IMR-90 (cell line): ENCODE results near the gene MOB3B. TPM values are rescaled to one million over a fixed set of nuclear protein-coding genes. Genes with fewer than 3 reads are reported as not detected.

Experiments used
- ATAC-seq: fragments of 200-7000 bp; cut with Tn5 transposase; 2 replicates; pipeline ENCODE4 v1.9.1; 2020; ENCODE audit warnings: low read depth, mild to moderate bottlenecking, moderate library complexity
- BruUV-seq: library from RNA; stranded (reverse); fragments of 400-500 nt; replicated peaks from 2 replicates; lab custom pipeline; 2021; lab: Mats Ljungman, UMichigan
- CTCF ChIA-PET: fragments of 300-600 bp; formaldehyde crosslinking; extraction: SDS; loops from one replicate; lab custom pipeline; 2021; ENCODE audit warnings: antibody characterized with exemption; lab: Yijun Ruan, JAX
- POLR2A ChIA-PET: fragments of 300-600 bp; sonication (Branson Sonifier 250); formaldehyde crosslinking; loops from one replicate; lab custom pipeline; 2022; ENCODE audit warnings: antibody characterized with exemption; ENCODE audit not compliant: unreplicated experiment; lab: Charles Lee
- DNase-seq: peaks from one replicate; pipeline ENCODE4 v3.0.0; 2013
- H2AFZ ChIP-seq: replicated peaks from 2 replicates; pipeline ENCODE3; 2013; ENCODE audit warnings: low read length, mild to moderate bottlenecking; ENCODE audit not compliant: poor library complexity
- H2AK5ac ChIP-seq: 2 replicates; pipeline ENCODE4 v1.6.1; 2013; ENCODE audit warnings: low read depth, low read length, inconsistent platforms
- H2AK9ac ChIP-seq: replicated peaks from 2 replicates; pipeline ENCODE3; 2013; ENCODE audit warnings: mild to moderate bottlenecking, low read depth, low read length, moderate library complexity; ENCODE audit not compliant: poor library complexity
- H2BK120ac ChIP-seq: 2 replicates; pipeline ENCODE4 v1.6.1; 2013; ENCODE audit warnings: low read depth, low read length, inconsistent platforms
- H2BK15ac ChIP-seq: 3 replicates; pipeline ENCODE4 v1.6.1; 2013; ENCODE audit warnings: low read depth, low read length, inconsistent platforms
- H2BK20ac ChIP-seq: 2 replicates; pipeline ENCODE4 v1.6.1; 2013; ENCODE audit warnings: low read depth, mild to moderate bottlenecking, inconsistent platforms, low read length, moderate library complexity
- H2BK5ac ChIP-seq: 2 replicates; pipeline ENCODE4 v1.6.1; 2013; ENCODE audit warnings: mild to moderate bottlenecking, low read depth, low read length, inconsistent platforms; ENCODE audit not compliant: poor library complexity, severe bottlenecking
- H3K14ac ChIP-seq: replicated peaks from 2 replicates; pipeline ENCODE4 v1.6.1; 2013; ENCODE audit warnings: low read depth, low read length, inconsistent platforms
- H3K18ac ChIP-seq: 2 replicates; pipeline ENCODE4 v1.6.1; 2013; ENCODE audit warnings: low read depth, low read length, control low read depth
- H3K23ac ChIP-seq: 2 replicates; pipeline ENCODE4 v1.6.1; 2013; ENCODE audit warnings: low read depth, low read length, inconsistent platforms
- H3K27ac ChIP-seq: 2 replicates; pipeline ENCODE4 v1.5.1; 2013; ENCODE audit warnings: mild to moderate bottlenecking, control low read depth, low read length; ENCODE audit not compliant: insufficient read depth
- H3K27me3 ChIP-seq: 2 replicates; pipeline ENCODE4 v1.6.1; 2013; ENCODE audit warnings: low read length; ENCODE audit not compliant: control insufficient read depth, insufficient read depth
- H3K36me3 ChIP-seq: 2 replicates; pipeline ENCODE4 v1.6.1; 2013; ENCODE audit warnings: low read length, mixed read lengths; ENCODE audit not compliant: control insufficient read depth, insufficient read depth
- H3K4ac ChIP-seq: 2 replicates; pipeline ENCODE4 v1.6.1; 2013; ENCODE audit warnings: low read depth, low read length, inconsistent platforms
- H3K4me1 ChIP-seq: 2 replicates; pipeline ENCODE4 v1.6.1; 2013; ENCODE audit warnings: low read length, mixed read lengths; ENCODE audit not compliant: control insufficient read depth, insufficient read depth
- H3K4me2 ChIP-seq: 2 replicates; pipeline ENCODE4 v1.6.1; 2013; ENCODE audit warnings: low read depth, mild to moderate bottlenecking, control low read depth, low read length, moderate library complexity
- H3K4me3 ChIP-seq: 2 replicates; pipeline ENCODE4 v1.5.1; 2013; ENCODE audit warnings: low read depth, mild to moderate bottlenecking, control low read depth, low read length, moderate library complexity; ENCODE audit not compliant: insufficient read depth
- H3K56ac ChIP-seq: 2 replicates; pipeline ENCODE4 v1.6.1; 2013; ENCODE audit warnings: low read length, inconsistent platforms; ENCODE audit not compliant: insufficient read depth; ENCODE audit errors: extremely low read depth
- H3K79me1 ChIP-seq, 2 experiments: 2 replicates each; pipeline ENCODE4 v1.6.1; 2013; ENCODE audit warnings: low read length in 2 of 2, inconsistent platforms in 1 of 2, low read depth in 1 of 2
- H3K9ac ChIP-seq: 2 replicates; pipeline ENCODE4 v1.6.1; 2013; ENCODE audit warnings: low read depth, low read length, control low read depth
- H3K9me1 ChIP-seq: 2 replicates; pipeline ENCODE4 v1.6.1; 2013; ENCODE audit warnings: low read length, inconsistent platforms; ENCODE audit not compliant: insufficient read depth
- H3K9me3 ChIP-seq: 2 replicates; pipeline ENCODE4 v1.6.1; 2013; ENCODE audit warnings: low read length; ENCODE audit not compliant: control insufficient read depth, insufficient read depth
- H4K20me1 ChIP-seq: 2 replicates; pipeline ENCODE4 v1.6.1; 2013; ENCODE audit warnings: low read length, inconsistent platforms; ENCODE audit not compliant: insufficient read depth
- H4K5ac ChIP-seq: 2 replicates; pipeline ENCODE4 v1.6.1; 2013; ENCODE audit warnings: mild to moderate bottlenecking, low read depth, low read length, control low read depth
- H4K8ac ChIP-seq, 2 experiments: 2 replicates each; pipeline ENCODE4 v1.6.1; 2013; ENCODE audit warnings: low read depth in 2 of 2, low read length in 2 of 2, control low read depth in 1 of 2, inconsistent platforms in 1 of 2
- H4K91ac ChIP-seq: 2 replicates; pipeline ENCODE4 v1.6.1; 2013; ENCODE audit warnings: low read depth, low read length, inconsistent platforms; ENCODE audit not compliant: insufficient read depth
- CEBPB ChIP-seq: IDR thresholded peaks from 2 replicates; pipeline ENCODE4 v1.6.1; 2012; ENCODE audit warnings: low read depth, low read length, improper control_type of control experiment
- MAZ ChIP-seq: IDR thresholded peaks from 2 replicates; pipeline ENCODE4 v1.6.1; 2012; ENCODE audit warnings: low read depth, mild to moderate bottlenecking, low read length, improper control_type of control experiment, moderate library complexity, borderline replicate concordance
- MXI1 ChIP-seq: IDR thresholded peaks from 2 replicates; pipeline ENCODE4 v1.6.1; 2012; ENCODE audit warnings: low read depth, mild to moderate bottlenecking, low read length, moderate library complexity, borderline replicate concordance
- WGBS, 2 experiments: methylation state at CpG; one replicate each; pipeline versions ENCODE4 v1.1.5 to v1.1.7; 2013; ENCODE audit warnings: missing lambda C conversion rate in 2 of 2; ENCODE audit not compliant: insufficient read length in 1 of 2; ENCODE audit errors: extremely low coverage in 2 of 2; 5-methylcytosine and 5-hydroxymethylcytosine counted together
- dilution Hi-C: fragments of 300-500 bp; cut with HindIII; formaldehyde crosslinking; loops from one replicate; pipeline ENCODE4 v1.14.3; 2018; ENCODE audit warnings: low sequenced_read_pairs; ENCODE audit not compliant: unreplicated experiment
- in situ Hi-C: fragments of 300-500 bp; cut with MboI; formaldehyde crosslinking; loops from 3 replicates; pipeline ENCODE4 v1.14.3; 2019; ENCODE audit warnings: low sequenced_read_pairs, inconsistent platforms, mixed read lengths
- intact Hi-C: fragments of 100-400 bp; cut with micrococcal nuclease; formaldehyde crosslinking; loops from 2 replicates; pipeline ENCODE4 v1.10.0; 2022
- polyA plus RNA-seq, 3 experiments: library from polyadenylated mRNA; depleted of rRNA; stranded (reverse); fragments of >200 nt; gene quantifications; 2 replicates each; pipeline ENCODE4 v1.2.3, GENCODE V29; 2012; ENCODE audit warnings: low replicate concordance in 1 of 3
- total RNA-seq: library from RNA; depleted of rRNA; stranded (reverse); fragments of >200 nt; gene quantifications from 2 replicates; pipeline ENCODE4 v1.2.3, GENCODE V29; 2012

MOB3B gene
- total and polyA plus RNA-seq, 2 of the 4 experiments (the other 2 are of a cell fraction), result under 0.01 to 0.02 TPM

- no peak overlapping the region for H3K56ac ChIP-seq
- H2AK5ac ChIP-seq, result no peak overlapping the region
- H2BK5ac ChIP-seq, result peak overlapping the region; percentile 32
- ChIA-PET POLR2A (no interaction called here), CTCF (interaction anchor here (0.6 kb wide), 1 partner anchor 226 kb away, joined by 3 read pairs; no protein-coding TSS in a partner anchor)
- peak overlapping the region; percentile 26; the same call in 1 of the 2 replicates for H4K5ac ChIP-seq
- H3K27ac ChIP-seq, result peak overlapping the region; percentile 58
- peak overlapping the region; percentile 77 for H2AK9ac ChIP-seq
- H3K79me1 ChIP-seq, result peaks cover 3 to 8% of the 10 kb centered on the region in 2 experiments; a peak in 2 of 4 replicates
- no peak overlapping the region for H2BK120ac ChIP-seq
- no TSS peak for BruUV-seq
- no peak overlapping the region for H3K18ac ChIP-seq
- H3K4me1 ChIP-seq, result no peaks in the 10 kb centered on the region; the same call in 1 of the 2 replicates
- H4K20me1 ChIP-seq, result peaks cover 3% of the 10 kb centered on the region; the same call in 1 of the 2 replicates
- DNase-seq (no peak), ATAC-seq (no peak)
- in situ Hi-C loops (no loop called here), intact Hi-C loops (no loop called here), dilution Hi-C loops (no loop called here)
- H3K4me2 ChIP-seq, result peak overlapping the region; percentile 91
- H3K9me3 ChIP-seq, result no peaks in the 10 kb centered on the region
- H4K8ac ChIP-seq, result peak overlapping the region in 1 of 2 experiments; percentile 37; a peak in 2 of 4 replicates
- 0% methylated on average over 4 of the region's 6 CpGs; no CpG with 5 or more reads in 1 of the 2 experiments for WGBS, 2 experiments
- no peak overlapping the region for H4K91ac ChIP-seq
- no peaks in the 10 kb centered on the region for H3K36me3 ChIP-seq
- H3K4ac ChIP-seq, result no peak overlapping the region
- no peaks in the 10 kb centered on the region for H3K27me3 ChIP-seq
- 0 out of 2 replicates have a peak overlapping the region, but pooled peaks have one; percentile 4 for H3K14ac ChIP-seq
- H2BK20ac ChIP-seq, result no peak overlapping the region
- H3K9ac ChIP-seq, result peak overlapping the region; percentile 76
- H3K9me1 ChIP-seq, result no peaks in the 10 kb centered on the region
- H2BK15ac ChIP-seq, result no peak overlapping the region
- H3K4me3 ChIP-seq, result peak overlapping the region; percentile 75
- peak overlapping the region; percentile 95 for H2AFZ ChIP-seq
- peak overlapping the region; percentile 61 for H3K23ac ChIP-seq
- TF ChIP-seq MAZ (no peak), CEBPB (peak; percentile 75; the same call in 1 of the 2 replicates), MXI1 (no peak)
Observed at GRCh38 chr9:27572566-27572917, 42.9 kb upstream of the MOB3B start.
